Measurements from ENCODE around the gene MTURN.

The MTURN gene

GRCh38 chr7:30181211-30181610 is 46.4 kb downstream of the MTURN start:
- Histone ChIP-seq H3K9me2 (replicated peaks; ENCODE audit: insufficient read depth, low read length) (no peaks in the 10 kb centered on the region), H3K9ac (ENCODE audit: low read length) (no peak overlapping the region), H2AFZ (ENCODE audit: low read length) (no peak overlapping the region), H3K27me3 (replicated peaks; ENCODE audit: insufficient read depth, low read length) (no peaks in the 10 kb centered on the region), H3K4me3 (ENCODE audit: low read length) (no peak overlapping the region), H4K20me1 (ENCODE audit: insufficient read depth, low read length) (no peaks in the 10 kb centered on the region), H3K4me1 (ENCODE audit: low read length) (peaks cover 10% of the 10 kb centered on the region), H3K9me3 (replicated peaks; ENCODE audit: insufficient read depth, low read length) (no peaks in the 10 kb centered on the region), H3K36me3 (replicated peaks; ENCODE audit: insufficient read depth, low read length) (no peaks in the 10 kb centered on the region), H3K27ac (ENCODE audit: low read length) (no peak overlapping the region), H3K79me2 (ENCODE audit: low read length) (no peaks in the 10 kb centered on the region), H3F3A (ENCODE audit: insufficient read depth, low read length) (no peaks in the 10 kb centered on the region), H3K4me2 (ENCODE audit: low read depth, low read length) (no peak overlapping the region)
- no peak for TF ChIP-seq CTCF (IDR thresholded peaks at IDR 0.05; ENCODE audit: low read length)
- TF ChIP-seq EZH2phosphoT487 (IDR thresholded peaks at IDR 0.05; ENCODE audit: low read length), result no peak
- TF ChIP-seq EZH2 (optimal IDR thresholded peaks at IDR 0.05; ENCODE audit: low read depth, low read length), result no peak
- no peak for DNase-seq

DNA sequence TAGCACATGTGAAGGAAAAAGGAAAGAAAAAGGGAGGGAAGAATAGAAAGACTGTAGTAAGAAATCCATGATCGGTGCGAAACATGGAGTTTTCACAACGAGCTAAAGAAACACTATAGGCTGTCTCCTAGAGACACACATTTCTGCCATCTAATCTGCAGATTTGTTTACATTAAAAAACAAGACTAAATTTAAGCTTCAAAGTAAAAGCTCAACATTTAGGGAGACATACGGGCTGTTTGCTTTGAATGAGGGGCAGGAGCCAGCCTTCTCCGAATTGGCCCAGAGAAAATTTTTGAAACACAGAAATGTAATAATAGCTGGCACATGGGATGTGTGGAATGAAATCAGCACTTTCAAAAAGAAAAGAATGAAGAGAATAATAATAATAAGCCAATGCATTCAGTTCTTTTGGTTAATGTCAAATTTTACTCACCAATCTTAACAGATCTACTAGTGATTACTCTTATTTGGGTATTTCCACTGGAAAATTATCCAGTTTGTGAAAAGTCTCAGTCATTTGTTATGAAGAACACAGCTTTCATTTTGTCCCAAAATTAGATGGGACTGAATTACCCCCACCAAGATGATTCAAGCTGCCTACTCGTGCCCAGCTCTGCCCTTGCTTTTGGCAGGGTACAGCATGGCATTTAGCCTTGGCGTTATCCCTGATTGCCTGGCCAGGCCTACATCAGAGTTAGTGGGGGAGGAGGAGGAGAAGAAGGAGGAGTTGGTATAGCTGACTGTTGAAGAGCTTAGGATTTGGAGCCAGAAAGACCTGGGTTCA is 47.1 kb downstream of the MTURN start:
- H3K27ac ChIP-seq (ENCODE audit: low read length), result no peak overlapping the region
- TF ChIP-seq CTCF (IDR thresholded peaks at IDR 0.05; ENCODE audit: low read length) (no peak), EZH2 (optimal IDR thresholded peaks at IDR 0.05; ENCODE audit: low read depth, low read length) (no peak), EZH2phosphoT487 (IDR thresholded peaks at IDR 0.05; ENCODE audit: low read length) (no peak)
- H3K9ac ChIP-seq (ENCODE audit: low read length), result no peak overlapping the region
- no peak for DNase-seq
- H3K27me3 ChIP-seq (replicated peaks; ENCODE audit: insufficient read depth, low read length), result no peaks in the 10 kb centered on the region
- no peak overlapping the region for H3K4me2 ChIP-seq (ENCODE audit: low read depth, low read length)
- H2AFZ ChIP-seq (ENCODE audit: low read length), result no peak overlapping the region
- no peaks in the 10 kb centered on the region for H3K9me3 ChIP-seq (replicated peaks; ENCODE audit: insufficient read depth, low read length)
- no peak overlapping the region for H3K4me3 ChIP-seq (ENCODE audit: low read length)
- no peaks in the 10 kb centered on the region for H4K20me1 ChIP-seq (ENCODE audit: insufficient read depth, low read length)
- no peaks in the 10 kb centered on the region for H3K9me2 ChIP-seq (replicated peaks; ENCODE audit: insufficient read depth, low read length)
- H3K4me1 ChIP-seq (ENCODE audit: low read length), result peaks cover 10% of the 10 kb centered on the region
- H3F3A ChIP-seq (ENCODE audit: insufficient read depth, low read length), result no peaks in the 10 kb centered on the region
- H3K36me3 ChIP-seq (replicated peaks; ENCODE audit: insufficient read depth, low read length), result no peaks in the 10 kb centered on the region
- H3K79me2 ChIP-seq (ENCODE audit: low read length), result no peaks in the 10 kb centered on the region

DNA sequence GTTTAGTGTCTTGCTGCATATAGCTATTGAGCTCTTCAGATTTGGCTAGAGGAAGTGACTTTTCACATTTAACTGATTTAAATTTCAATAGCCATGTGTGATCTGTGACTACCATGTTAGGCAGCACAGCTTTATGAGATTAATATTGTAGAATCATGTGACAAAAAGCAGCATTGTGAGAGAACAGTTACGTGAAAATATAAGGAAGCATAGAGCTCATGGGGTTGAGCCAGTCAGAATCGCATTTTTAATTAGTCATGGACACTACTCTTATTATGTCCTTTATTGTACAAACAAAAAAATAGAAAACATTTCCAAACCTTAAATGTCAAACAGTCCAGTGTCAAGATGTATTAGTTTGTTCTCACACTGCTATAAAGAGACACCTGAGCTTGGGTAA is 48.0 kb downstream of the MTURN start:
- Histone ChIP-seq H3K9me2 (replicated peaks; ENCODE audit: insufficient read depth, low read length) (no peaks in the 10 kb centered on the region), H3K4me3 (ENCODE audit: low read length) (no peak overlapping the region), H3K27ac (ENCODE audit: low read length) (no peak overlapping the region)

More for the DNA sequence above, 48.0 kb downstream of the MTURN start:
- Histone ChIP-seq H3F3A (ENCODE audit: insufficient read depth, low read length) (no peaks in the 10 kb centered on the region), H3K27me3 (replicated peaks; ENCODE audit: insufficient read depth, low read length) (no peaks in the 10 kb centered on the region), H3K9ac (ENCODE audit: low read length) (no peak overlapping the region), H3K9me3 (replicated peaks; ENCODE audit: insufficient read depth, low read length) (no peaks in the 10 kb centered on the region), H4K20me1 (ENCODE audit: insufficient read depth, low read length) (no peaks in the 10 kb centered on the region), H2AFZ (ENCODE audit: low read length) (no peak overlapping the region), H3K79me2 (ENCODE audit: low read length) (no peaks in the 10 kb centered on the region), H3K4me2 (ENCODE audit: low read depth, low read length) (no peak overlapping the region), H3K36me3 (replicated peaks; ENCODE audit: insufficient read depth, low read length) (no peaks in the 10 kb centered on the region), H3K4me1 (ENCODE audit: low read length) (peaks cover 10% of the 10 kb centered on the region)
- TF ChIP-seq EZH2phosphoT487 (IDR thresholded peaks at IDR 0.05; ENCODE audit: low read length), result no peak
- no peak for TF ChIP-seq EZH2 (optimal IDR thresholded peaks at IDR 0.05; ENCODE audit: low read depth, low read length)
- TF ChIP-seq CTCF (IDR thresholded peaks at IDR 0.05; ENCODE audit: low read length), result no peak
- DNase-seq, result no peak

Measured in MM.1S (cell line).